Dedifferentiated amniotic fluid mesenchymal stem cell (primary cell): ENCODE data around the gene ASCL1.

Experiments used
- DNase-seq: peaks from one replicate; pipeline ENCODE4 v3.0.0-alpha.2; 2016; ENCODE audit errors: extremely low spot score

ASCL1 gene

GRCh38 chr12:102951841-102952240 is 5.6 kb upstream of the ASCL1 start:
- DNase-seq, result no peak

- no peak for DNase-seq
Observed at GRCh38 chr12:102953221-102953620, 4.3 kb upstream of the ASCL1 start.

GRCh38 chr12:102954134-102954533 is 3.3 kb upstream of the ASCL1 start:
- DNase-seq, result no peak

GRCh38 chr12:102955926-102956737 is 1.3 kb upstream of the ASCL1 start:
- no peak for DNase-seq

- DNase-seq, result no peak
Observed at GRCh38 chr12:102956738-102957327, 641 bp upstream of the ASCL1 start.

GRCh38 chr12:102958073-102958829 is 777 bp downstream of the ASCL1 start:
- DNase-seq, result no peak

GRCh38 chr12:102958830-102959176 is 1.3 kb downstream of the ASCL1 start:
- no peak for DNase-seq

- DNase-seq, result no peak
Observed at GRCh38 chr12:102959391-102959790, 1.9 kb downstream of the ASCL1 start.

GRCh38 chr12:102960766-102961465 is 3.4 kb downstream of the ASCL1 start:
- no peak for DNase-seq

- DNase-seq, result no peak
Observed at GRCh38 chr12:102961466-102961855, 4.0 kb downstream of the ASCL1 start.

- no peak for DNase-seq
Observed at GRCh38 chr12:102962532-102962931, 5.1 kb downstream of the ASCL1 start.

- no peak for DNase-seq
Observed at GRCh38 chr12:102962986-102963385, 5.5 kb downstream of the ASCL1 start.

GRCh38 chr12:102963796-102964195 is 6.3 kb downstream of the ASCL1 start:
- DNase-seq, result no peak

GRCh38 chr12:102964872-102965271 is 7.4 kb downstream of the ASCL1 start:
- DNase-seq, result no peak

- DNase-seq, result no peak
Observed at GRCh38 chr12:102965281-102966155, 8.0 kb downstream of the ASCL1 start.

GRCh38 chr12:102966200-102966863 is 8.9 kb downstream of the ASCL1 start:
- no peak for DNase-seq

- DNase-seq, result no peak
Observed at GRCh38 chr12:102970780-102971179, 13.3 kb downstream of the ASCL1 start.

GRCh38 chr12:102971227-102971626 is 13.8 kb downstream of the ASCL1 start:
- DNase-seq, result no peak

GRCh38 chr12:102973583-102973982 is 16.1 kb downstream of the ASCL1 start:
- no peak for DNase-seq

GRCh38 chr12:102976609-102977280 is 19.3 kb downstream of the ASCL1 start:
- no peak for DNase-seq
